H9 (cell line): ENCODE data around the gene TSNAXIP1. TPM values are rescaled to one million over a fixed set of nuclear protein-coding genes. Genes with fewer than 3 reads are reported as not detected.
A peak's percentile ranks its signal among the peaks of the same experiment; 100 is the strongest.

Experiments used
- DNase-seq: peaks from one replicate; pipeline ENCODE4 v3.0.0-alpha.2; 2017
- H2AFZ ChIP-seq: one replicate; pipeline ENCODE4 v1.6.1; 2013; ENCODE audit warnings: mild to moderate bottlenecking, low read length, control low read depth, moderate library complexity
- H2AK5ac ChIP-seq: 2 replicates; pipeline ENCODE4 v1.6.1; 2013; ENCODE audit warnings: low read length, control low read depth, mixed read lengths; ENCODE audit not compliant: insufficient read length
- H2BK120ac ChIP-seq: one replicate; pipeline ENCODE4 v1.6.1; 2013; ENCODE audit warnings: low read depth, mild to moderate bottlenecking, low read length, control low read depth, inconsistent platforms; ENCODE audit not compliant: poor library complexity, severe bottlenecking
- H2BK12ac ChIP-seq: 2 replicates; pipeline ENCODE4 v1.6.1; 2013; ENCODE audit warnings: low read length, control low read depth, mixed read lengths, low read depth; ENCODE audit not compliant: insufficient read length
- H2BK15ac ChIP-seq: 2 replicates; pipeline ENCODE4 v1.6.1; 2013; ENCODE audit warnings: low read depth, low read length, control low read depth
- H2BK20ac ChIP-seq: one replicate; pipeline ENCODE4 v1.6.1; 2013; ENCODE audit warnings: low read depth, mild to moderate bottlenecking, low read length, control low read depth, inconsistent platforms; ENCODE audit not compliant: poor library complexity, severe bottlenecking
- H2BK5ac ChIP-seq: 2 replicates; pipeline ENCODE4 v1.6.1; 2013; ENCODE audit warnings: low read length, control low read depth, mixed read lengths; ENCODE audit not compliant: insufficient read length
- H3K14ac ChIP-seq: 2 replicates; pipeline ENCODE4 v1.6.1; 2013; ENCODE audit warnings: low read length, control low read depth; ENCODE audit not compliant: insufficient read depth
- H3K18ac ChIP-seq: 2 replicates; pipeline ENCODE4 v1.6.1; 2013; ENCODE audit warnings: low read depth, mild to moderate bottlenecking, mixed read lengths, low read length, control low read depth; ENCODE audit not compliant: insufficient read length
- H3K23ac ChIP-seq: 2 replicates; pipeline ENCODE4 v1.6.1; 2013; ENCODE audit warnings: low read length, control low read depth, mixed read lengths, low read depth; ENCODE audit not compliant: insufficient read length
- H3K23me2 ChIP-seq: 2 replicates; pipeline ENCODE4 v1.6.1; 2013; ENCODE audit warnings: low read depth, mild to moderate bottlenecking, mixed read lengths, low read length, control low read depth; ENCODE audit not compliant: insufficient read length, poor library complexity, severe bottlenecking
- H3K27ac ChIP-seq: 2 replicates; pipeline ENCODE4 v1.5.1; 2013; ENCODE audit warnings: low read length, control low read depth, mixed read lengths, low read depth; ENCODE audit not compliant: insufficient read length
- H3K27me3 ChIP-seq: 2 replicates; pipeline ENCODE4 v1.6.1; 2013; ENCODE audit warnings: low read length, control low read depth, inconsistent platforms; ENCODE audit not compliant: insufficient read depth
- H3K4ac ChIP-seq: 2 replicates; pipeline ENCODE4 v1.6.1; 2013; ENCODE audit warnings: low read depth, mild to moderate bottlenecking, control low read depth, inconsistent platforms, low read length, moderate library complexity
- H3K4me1 ChIP-seq: 2 replicates; pipeline ENCODE4 v1.6.1; 2013; ENCODE audit warnings: low read length, control low read depth, inconsistent platforms; ENCODE audit not compliant: insufficient read depth
- H3K4me2 ChIP-seq: 2 replicates; pipeline ENCODE4 v1.6.1; 2013; ENCODE audit warnings: low read length, control low read depth, mixed read lengths; ENCODE audit not compliant: insufficient read length, insufficient read depth
- H3K56ac ChIP-seq: 2 replicates; pipeline ENCODE4 v1.6.1; 2013; ENCODE audit warnings: low read depth, mild to moderate bottlenecking, mixed read lengths, low read length, control low read depth; ENCODE audit not compliant: insufficient read length
- H3K79me1 ChIP-seq: 2 replicates; pipeline ENCODE4 v1.6.1; 2013; ENCODE audit warnings: low read depth, mild to moderate bottlenecking, moderate library complexity, low read length, control low read depth, inconsistent platforms; ENCODE audit not compliant: insufficient read depth, poor library complexity, severe bottlenecking
- H3K79me2 ChIP-seq: 2 replicates; pipeline ENCODE4 v1.6.1; 2013; ENCODE audit warnings: low read length, control low read depth, inconsistent platforms; ENCODE audit not compliant: insufficient read depth
- H3K9ac ChIP-seq: 2 replicates; pipeline ENCODE4 v1.6.1; 2013; ENCODE audit warnings: low read length, control low read depth, mixed read lengths; ENCODE audit not compliant: insufficient read length; ENCODE audit errors: extremely low read depth
- H3K9me3 ChIP-seq: one replicate; pipeline ENCODE4 v1.6.1; 2013; ENCODE audit warnings: low read depth, low read length, inconsistent platforms; ENCODE audit not compliant: control insufficient read depth
- H3T11ph ChIP-seq: one replicate; pipeline ENCODE4 v1.6.1; 2013; ENCODE audit warnings: mild to moderate bottlenecking, low read length, control low read depth, inconsistent platforms
- H4K20me1 ChIP-seq: one replicate; pipeline ENCODE4 v1.6.1; 2013; ENCODE audit not compliant: control insufficient read depth, insufficient read length, insufficient read depth
- H4K5ac ChIP-seq: 2 replicates; pipeline ENCODE4 v1.6.1; 2013; ENCODE audit warnings: low read depth, mild to moderate bottlenecking, mixed read lengths, low read length, control low read depth; ENCODE audit not compliant: insufficient read length
- H4K8ac ChIP-seq: replicated peaks from 2 replicates; pipeline ENCODE4 v1.6.1; 2013; ENCODE audit warnings: low read length, control low read depth, mixed read lengths, low read depth; ENCODE audit not compliant: insufficient read length
- H4K91ac ChIP-seq: 2 replicates; pipeline ENCODE4 v1.6.1; 2013; ENCODE audit warnings: low read depth, mild to moderate bottlenecking, moderate library complexity, mixed read lengths, low read length, control low read depth; ENCODE audit not compliant: insufficient read length
- H3K27ac Mint-ChIP-seq, 3 experiments: 2 replicates in 2 of 3; 3 replicates in 1 of 3; pipeline ENCODE4 v1.8.0; 2020 to 2021; ENCODE audit warnings: mixed read lengths in 3 of 3, mild to moderate bottlenecking in 1 of 3, moderate library complexity in 1 of 3
- H3K27me3 Mint-ChIP-seq: 2 replicates; pipeline ENCODE4 v1.8.0; 2021; ENCODE audit warnings: low read depth, mild to moderate bottlenecking, moderate library complexity, mixed read lengths
- H3K36me3 Mint-ChIP-seq, 3 experiments: 2 replicates in 2 of 3; 3 replicates in 1 of 3; pipeline ENCODE4 v1.8.0; 2020 to 2021; ENCODE audit warnings: low read depth in 3 of 3, mixed read lengths in 3 of 3; ENCODE audit not compliant: insufficient read depth in 1 of 3
- H3K4me1 Mint-ChIP-seq, 2 experiments: 2 replicates each; pipeline ENCODE4 v1.8.0; 2020; ENCODE audit warnings: mixed read lengths in 2 of 2
- H3K4me3 Mint-ChIP-seq, 2 experiments: 2 replicates in 1 of 2; 3 replicates in 1 of 2; pipeline ENCODE4 v1.8.0; 2020 to 2021; ENCODE audit warnings: mild to moderate bottlenecking in 2 of 2, mixed read lengths in 2 of 2, moderate library complexity in 1 of 2
- H3K9me3 Mint-ChIP-seq, 2 experiments: 2 replicates in 1 of 2; 3 replicates in 1 of 2; pipeline ENCODE4 v1.8.0; 2020; ENCODE audit warnings: mild to moderate bottlenecking in 2 of 2, mixed read lengths in 2 of 2, moderate library complexity in 1 of 2
- WGBS: extraction: QIAGEN DNeasy Blood & Tissue Kit; methylation state at CpG from one replicate; pipeline ENCODE4 v1.1.7; 2013; ENCODE audit warnings: missing lambda C conversion rate, low lambda C conversion rate, mixed read lengths; ENCODE audit not compliant: insufficient read length; ENCODE audit errors: extremely low coverage; 5-methylcytosine and 5-hydroxymethylcytosine counted together
- total RNA-seq: library from RNA; stranded (reverse); gene quantifications from 2 replicates; pipeline ENCODE4 v1.2.1, GENCODE V29; 2021
- TF ChIP-seq, protein P1 (sequence below): fragments of 200-600 bp; sonication (generic); conservative IDR thresholded peaks from 3 replicates; pipeline ENCODE4 v1.8.0; 2021; ENCODE audit warnings: antibody characterized with exemption, mild to moderate bottlenecking

TSNAXIP1 gene
- total RNA-seq, 1 experiment from 2014 or later, result 1.3 TPM

DNA sequence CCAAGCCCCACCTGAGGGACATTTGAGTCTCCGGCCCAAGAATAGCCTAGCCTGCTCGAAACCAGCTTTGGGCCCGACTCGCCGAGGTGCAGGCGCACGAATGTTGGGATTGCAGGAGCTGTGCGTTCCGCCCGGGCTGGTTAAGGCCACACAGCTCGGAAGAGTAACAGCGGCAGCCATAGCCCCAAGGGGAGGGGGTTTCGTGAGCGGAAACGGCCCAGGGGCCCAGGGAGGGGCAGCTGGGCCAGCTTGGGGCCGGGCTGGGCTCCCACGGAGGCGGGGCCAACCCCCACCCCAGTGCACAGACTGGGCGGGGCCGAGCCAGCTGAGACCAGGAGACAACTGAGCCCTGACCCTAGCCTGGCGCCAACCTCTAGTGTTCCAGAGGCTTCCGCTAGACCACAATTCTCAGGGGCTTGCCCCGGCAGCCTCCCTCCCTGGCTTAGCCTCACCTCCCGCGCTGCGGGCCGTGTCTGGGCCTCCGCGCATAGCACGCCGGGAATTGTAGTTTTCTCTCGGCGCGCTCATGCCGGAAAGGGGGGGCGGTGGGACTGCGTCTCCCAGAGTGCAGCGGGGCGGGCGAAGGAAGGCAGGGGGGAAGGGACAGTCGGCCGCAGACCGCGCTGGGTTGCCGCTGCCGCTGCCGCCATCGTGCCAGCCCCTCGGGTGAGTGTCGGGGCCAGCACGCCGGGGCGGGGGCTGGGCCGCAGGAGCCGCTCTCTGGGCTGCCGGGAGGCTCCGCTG, 39.8 kb downstream of the TSNAXIP1 start, which contains the start of gene NUTF2:
Gene NUTF2, plus strand, starts transcription at position 614 of the 744 bp plus-strand sequence. CDS start 18,198 bp downstream, outside the sequence.
- Histone ChIP-seq H4K5ac (no peak within 1 kb of the TSS), H2BK120ac (no peak within 1 kb of the TSS), H2BK12ac (no peak within 1 kb of the TSS), H2AFZ (no peak within 1 kb of the TSS), H3K79me2 (peaks cover 20% of the 10 kb centered on the region; the same call in 1 of the 2 replicates), H3K9ac (peak within 1 kb of the TSS; percentile 80), H3K18ac (peak within 1 kb of the TSS; percentile 55), H3K27ac (peak within 1 kb of the TSS; percentile 61), H3K27me3 (no peaks in the 10 kb centered on the region), H3T11ph (no peak within 1 kb of the TSS), H3K79me1 (no peaks in the 10 kb centered on the region), H3K56ac (no peak within 1 kb of the TSS), H4K91ac (no peak within 1 kb of the TSS), H3K4me1 (peaks cover 10% of the 10 kb centered on the region; the same call in 1 of the 2 replicates), H3K23ac (no peak within 1 kb of the TSS), H3K23me2 (peaks cover 14% of the 10 kb centered on the region), H4K20me1 (no peaks in the 10 kb centered on the region), H4K8ac (no peak within 1 kb of the TSS), H2BK15ac (no peak within 1 kb of the TSS), H3K9me3 (no peaks in the 10 kb centered on the region), H3K4me2 (peak within 1 kb of the TSS; percentile 82), H2BK20ac (no peak within 1 kb of the TSS), H3K14ac (peak within 1 kb of the TSS; percentile 81), H2BK5ac (no peak within 1 kb of the TSS), H2AK5ac (no peak within 1 kb of the TSS), H3K4ac (no peak within 1 kb of the TSS)
- Mint-ChIP-seq H3K27me3 (no peaks in the 10 kb centered on the region), H3K4me1 (peaks cover 41 to 46% of the 10 kb centered on the region in 2 experiments), H3K9me3 (peaks cover 0 to 2% of the 10 kb centered on the region in 2 experiments; a peak in 1 of 5 replicates), H3K4me3 (peak within 1 kb of the TSS; percentile 94 to 98), H3K27ac (peak within 1 kb of the TSS; percentile 95 to 98 (median 96)), H3K36me3 (peaks cover 11 to 25% (median 16%) of the 10 kb centered on the region in 3 experiments)
- WGBS, result no CpG with 5 or more reads among the region's 57 CpGs
- TF ChIP-seq, protein P1, sequence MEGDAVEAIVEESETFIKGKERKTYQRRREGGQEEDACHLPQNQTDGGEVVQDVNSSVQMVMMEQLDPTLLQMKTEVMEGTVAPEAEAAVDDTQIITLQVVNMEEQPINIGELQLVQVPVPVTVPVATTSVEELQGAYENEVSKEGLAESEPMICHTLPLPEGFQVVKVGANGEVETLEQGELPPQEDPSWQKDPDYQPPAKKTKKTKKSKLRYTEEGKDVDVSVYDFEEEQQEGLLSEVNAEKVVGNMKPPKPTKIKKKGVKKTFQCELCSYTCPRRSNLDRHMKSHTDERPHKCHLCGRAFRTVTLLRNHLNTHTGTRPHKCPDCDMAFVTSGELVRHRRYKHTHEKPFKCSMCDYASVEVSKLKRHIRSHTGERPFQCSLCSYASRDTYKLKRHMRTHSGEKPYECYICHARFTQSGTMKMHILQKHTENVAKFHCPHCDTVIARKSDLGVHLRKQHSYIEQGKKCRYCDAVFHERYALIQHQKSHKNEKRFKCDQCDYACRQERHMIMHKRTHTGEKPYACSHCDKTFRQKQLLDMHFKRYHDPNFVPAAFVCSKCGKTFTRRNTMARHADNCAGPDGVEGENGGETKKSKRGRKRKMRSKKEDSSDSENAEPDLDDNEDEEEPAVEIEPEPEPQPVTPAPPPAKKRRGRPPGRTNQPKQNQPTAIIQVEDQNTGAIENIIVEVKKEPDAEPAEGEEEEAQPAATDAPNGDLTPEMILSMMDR, result no peak
- peak; percentile 99 for DNase-seq
